Heart left ventricle (tissue), 13 donors: ENCODE results near the gene LSM12.

ENCODE experiments used
- CTCF ChIP-seq, 12 donors: fragments of 200-600 bp; sonication (generic) in 4 of 12; IDR thresholded peaks; one replicate each; pipeline versions ENCODE4 v1.5.0 to v1.8.0; 2018 to 2022; ENCODE audit warnings: antibody characterized with exemption in 12 of 12, mild to moderate bottlenecking in 5 of 12
- POLR2A ChIP-seq, 2 donors: fragments of 450-650 bp; IDR thresholded peaks; one replicate each; pipeline ENCODE4 v1.6.1; 2017; ENCODE audit warnings: antibody characterized with exemption in 2 of 2, mild to moderate bottlenecking in 2 of 2, moderate library complexity in 2 of 2
- donor health status: ischemic (EF 13 %, LVEDD 7.1; RV severe dilation, severe dysfunction).
- donor health status: DM: no; HTN: yes; CAD: no.
- donor health status: DM: no; HTN: no; CAD: no.
- donor health status: ischemic (EF 25% LVEDD 6.9; RV normal size, moderate dysfunction).
- donor health status: ischemic (EF 25% LVEDD 5.7; RV mildly dilated, moderate dysfunction).
- donor health status: ischemic (EF 35%, LVEDD 5.7; RV mildly dilated, moderate dysfunction).
- donor health status: nonischemic (EF 11% LVEDD 7.7; RV severe dilation, severe dysfunction).
- donor health status: DM: yes; HTN: yes; CAD: no.
- donor health status: PGD.
- donor health status: ischemic (EF 29% LVEDD 5.4; RV normal size, mild dysfunction).
- donor health status: nonischemic (EF 23%, LVEDD 6.1; RV moderate dilation, normal function).

- TF ChIP-seq CTCF (IDR thresholded peaks at IDR 0.05) = no peak
- TF ChIP-seq POLR2A (IDR thresholded peaks at IDR 0.05) = no peak
Observed at GRCh38 chr17:44069974-44070454, 3.5 kb upstream of the LSM12 start.
